HG03060 (cell line): ENCODE data around the gene OTULINL.

Experiments used
- ATAC-seq: cut with Tn5 transposase; IDR thresholded peaks from one replicate; pipeline ENCODE4 v1.9.1; 2021; ENCODE audit warnings: low read depth, moderate number of reproducible peaks; ENCODE audit not compliant: unreplicated experiment

Gene OTULINL

GRCh38 chr5:14660833-14661232 is 79.2 kb downstream of the OTULINL start:
- ATAC-seq: no peak
